GM20000 (cell line): ENCODE results near the gene RGS17.

Experiments
- DNase-seq: peaks from one replicate; pipeline ENCODE4 v3.0.0; 2012; ENCODE audit warnings: low spot score
- TF ChIP-seq, protein P1 (sequence below): IDR thresholded peaks from 2 replicates; pipeline ENCODE4 v1.5.1; 2012; ENCODE audit warnings: mild to moderate bottlenecking, control low read depth; ENCODE audit errors: extremely low read depth, missing control alignments

The RGS17 gene

DNA sequence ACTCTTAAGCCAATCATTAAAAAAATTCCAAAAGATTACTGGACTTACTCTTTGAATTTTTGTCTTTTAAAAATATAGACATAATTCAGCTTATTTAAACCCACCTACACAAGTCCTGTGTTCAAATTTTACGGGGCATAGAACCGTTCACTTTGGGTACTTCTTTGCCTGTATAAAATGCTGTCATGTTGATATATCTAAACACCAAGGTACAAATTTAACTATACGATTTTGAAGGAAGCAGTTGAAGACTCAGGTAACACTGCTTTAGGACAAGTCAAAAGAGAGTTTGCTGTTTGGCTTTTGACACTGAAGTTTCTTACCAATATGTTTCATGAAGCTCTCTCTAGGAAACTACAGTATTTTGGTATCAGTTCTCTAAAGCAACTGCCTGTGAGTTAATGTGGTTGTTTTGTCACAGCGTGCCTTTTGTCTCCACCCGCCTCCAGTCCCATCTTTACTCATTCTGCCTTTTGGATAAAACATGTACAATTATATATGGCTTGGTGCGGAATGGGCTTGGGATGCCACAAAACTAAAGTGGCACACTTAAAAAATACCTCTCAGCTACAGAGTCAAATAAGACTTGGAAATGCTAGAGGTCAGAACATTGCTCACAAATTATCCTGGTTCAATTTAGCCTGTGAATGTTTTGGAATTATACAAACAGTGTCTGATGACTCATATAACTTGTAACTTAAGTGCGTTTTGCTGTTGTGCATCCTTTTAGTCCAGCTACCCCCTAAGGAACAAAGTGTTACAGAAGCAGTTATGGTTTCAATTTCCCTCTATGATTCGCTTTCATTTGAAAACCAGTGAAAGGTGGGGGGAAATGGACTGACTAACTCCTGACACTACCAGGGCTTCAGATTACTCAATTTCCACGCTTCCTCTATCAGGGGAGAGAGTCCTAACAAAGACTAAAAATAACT is 38.7 kb downstream of the RGS17 start:
- DNase-seq: peak; percentile 14
- TF ChIP-seq, protein P1, sequence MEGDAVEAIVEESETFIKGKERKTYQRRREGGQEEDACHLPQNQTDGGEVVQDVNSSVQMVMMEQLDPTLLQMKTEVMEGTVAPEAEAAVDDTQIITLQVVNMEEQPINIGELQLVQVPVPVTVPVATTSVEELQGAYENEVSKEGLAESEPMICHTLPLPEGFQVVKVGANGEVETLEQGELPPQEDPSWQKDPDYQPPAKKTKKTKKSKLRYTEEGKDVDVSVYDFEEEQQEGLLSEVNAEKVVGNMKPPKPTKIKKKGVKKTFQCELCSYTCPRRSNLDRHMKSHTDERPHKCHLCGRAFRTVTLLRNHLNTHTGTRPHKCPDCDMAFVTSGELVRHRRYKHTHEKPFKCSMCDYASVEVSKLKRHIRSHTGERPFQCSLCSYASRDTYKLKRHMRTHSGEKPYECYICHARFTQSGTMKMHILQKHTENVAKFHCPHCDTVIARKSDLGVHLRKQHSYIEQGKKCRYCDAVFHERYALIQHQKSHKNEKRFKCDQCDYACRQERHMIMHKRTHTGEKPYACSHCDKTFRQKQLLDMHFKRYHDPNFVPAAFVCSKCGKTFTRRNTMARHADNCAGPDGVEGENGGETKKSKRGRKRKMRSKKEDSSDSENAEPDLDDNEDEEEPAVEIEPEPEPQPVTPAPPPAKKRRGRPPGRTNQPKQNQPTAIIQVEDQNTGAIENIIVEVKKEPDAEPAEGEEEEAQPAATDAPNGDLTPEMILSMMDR: no peak

DNA sequence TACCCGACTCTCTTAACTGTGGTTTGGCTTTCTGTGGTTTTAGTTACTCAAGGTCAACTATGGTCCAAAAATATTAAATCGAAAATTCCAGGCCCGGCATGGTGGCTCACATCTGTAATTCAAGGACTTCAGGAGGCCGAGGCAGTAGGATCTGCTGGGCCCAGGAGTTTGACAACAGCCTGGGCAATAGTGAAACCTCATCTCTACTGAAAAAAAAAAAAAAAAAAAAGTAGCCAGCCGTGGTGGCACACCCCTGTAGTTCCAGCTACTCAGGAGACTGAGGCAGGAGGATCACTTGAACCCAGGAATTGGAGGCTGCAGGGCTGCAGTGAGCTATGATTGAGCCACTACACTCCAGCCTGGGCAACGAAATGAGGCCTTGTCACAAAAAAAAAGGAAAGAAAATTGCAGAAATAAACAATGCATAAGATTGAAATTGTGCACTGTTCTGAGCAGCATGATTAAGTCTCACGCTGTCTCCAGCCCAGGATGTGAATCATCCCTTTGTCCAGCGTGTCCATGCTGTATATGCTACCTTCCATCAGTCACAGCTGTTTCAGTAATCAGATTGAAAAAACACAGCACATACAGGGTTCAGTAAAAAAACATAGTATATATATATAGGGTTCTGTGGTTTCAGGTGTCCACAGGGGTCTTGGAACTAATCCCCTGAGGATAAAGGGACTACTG is 40.7 kb downstream of the RGS17 start:
- TF ChIP-seq, protein P1: no peak

GRCh38 chr6:153088796-153089195 is 42.3 kb downstream of the RGS17 start:
- DNase-seq: no peak
- TF ChIP-seq, protein P1: no peak

More for the DNA sequence above, 40.7 kb downstream of the RGS17 start:
- DNase-seq: no peak

- no peak for DNase-seq
- TF ChIP-seq, protein P1: no peak
These were observed 43.6 kb downstream of the RGS17 start for GRCh38 chr6:153087436-153087835.

DNA sequence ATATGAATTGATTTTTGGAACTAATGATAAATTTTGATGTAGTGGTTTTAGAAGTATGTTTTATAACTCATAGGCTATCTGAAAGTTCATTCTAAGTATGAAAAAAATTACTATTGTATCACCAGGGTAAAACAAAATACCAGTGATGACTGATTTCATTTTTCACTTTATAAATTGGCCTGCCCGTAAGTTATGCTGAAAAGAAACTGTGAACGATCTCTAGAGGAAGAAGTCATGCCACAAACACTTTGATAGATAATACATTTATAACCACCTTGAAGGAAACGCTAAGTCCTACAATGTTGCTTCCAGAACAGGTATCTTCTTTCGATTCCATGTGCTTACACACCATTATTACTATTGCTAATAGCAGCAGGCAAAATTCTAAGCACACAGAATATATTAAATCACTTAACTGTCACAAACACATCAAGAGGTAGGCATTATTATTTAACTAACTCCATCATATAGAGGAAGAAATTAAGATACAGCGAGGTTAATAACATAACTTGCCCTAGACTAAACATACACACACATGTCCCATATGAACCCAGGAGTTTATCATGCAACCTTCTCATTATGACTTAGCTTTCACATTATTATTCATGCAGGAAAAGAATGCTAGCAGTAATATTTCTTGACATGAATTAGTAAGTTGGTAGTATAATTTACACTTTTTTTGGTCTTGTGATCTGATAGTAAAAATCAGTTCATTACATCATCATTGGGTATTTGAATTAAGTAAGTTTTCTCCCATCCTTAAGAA is 44.7 kb downstream of the RGS17 start:
- DNase-seq: no peak
- TF ChIP-seq, protein P1: no peak

DNA sequence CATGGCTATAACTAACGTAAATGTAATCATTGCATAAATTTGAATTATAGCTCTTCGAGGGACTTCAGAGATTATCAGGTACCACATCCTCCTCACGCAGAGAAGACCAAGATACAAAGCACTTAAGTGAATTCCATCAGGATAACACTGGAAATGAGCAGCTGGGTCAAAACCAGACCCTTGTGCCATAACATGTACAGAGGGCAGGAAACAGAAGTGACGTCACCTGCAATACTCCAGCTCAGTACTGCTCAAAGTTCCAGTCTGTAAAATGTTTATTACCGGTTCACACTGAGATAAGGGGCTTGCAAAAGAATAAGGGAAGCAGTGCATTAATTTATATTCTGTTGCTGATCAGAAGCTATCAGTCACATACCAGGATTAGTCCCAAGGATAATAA is 45.8 kb downstream of the RGS17 start:
- TF ChIP-seq, protein P1: no peak
- DNase-seq: no peak
